Ishikawa (cell line): ENCODE measurements around the gene MARCHF3.

Experiments used
- TAF1 ChIP-seq: IDR thresholded peaks from 2 replicates; pipeline ENCODE4 v1.6.1; 2012; ENCODE audit warnings: low read depth, mild to moderate bottlenecking
- TF ChIP-seq, protein P1 (sequence below): IDR thresholded peaks from 2 replicates; pipeline ENCODE4 v1.6.1; 2012
- TF ChIP-seq, protein P2 (sequence below): IDR thresholded peaks from 2 replicates; pipeline ENCODE4 v1.6.1; 2012; ENCODE audit warnings: low read depth, mild to moderate bottlenecking

- TF ChIP-seq, protein P1, sequence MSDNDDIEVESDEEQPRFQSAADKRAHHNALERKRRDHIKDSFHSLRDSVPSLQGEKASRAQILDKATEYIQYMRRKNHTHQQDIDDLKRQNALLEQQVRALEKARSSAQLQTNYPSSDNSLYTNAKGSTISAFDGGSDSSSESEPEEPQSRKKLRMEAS: no peak
- TF ChIP-seq, protein P2, sequence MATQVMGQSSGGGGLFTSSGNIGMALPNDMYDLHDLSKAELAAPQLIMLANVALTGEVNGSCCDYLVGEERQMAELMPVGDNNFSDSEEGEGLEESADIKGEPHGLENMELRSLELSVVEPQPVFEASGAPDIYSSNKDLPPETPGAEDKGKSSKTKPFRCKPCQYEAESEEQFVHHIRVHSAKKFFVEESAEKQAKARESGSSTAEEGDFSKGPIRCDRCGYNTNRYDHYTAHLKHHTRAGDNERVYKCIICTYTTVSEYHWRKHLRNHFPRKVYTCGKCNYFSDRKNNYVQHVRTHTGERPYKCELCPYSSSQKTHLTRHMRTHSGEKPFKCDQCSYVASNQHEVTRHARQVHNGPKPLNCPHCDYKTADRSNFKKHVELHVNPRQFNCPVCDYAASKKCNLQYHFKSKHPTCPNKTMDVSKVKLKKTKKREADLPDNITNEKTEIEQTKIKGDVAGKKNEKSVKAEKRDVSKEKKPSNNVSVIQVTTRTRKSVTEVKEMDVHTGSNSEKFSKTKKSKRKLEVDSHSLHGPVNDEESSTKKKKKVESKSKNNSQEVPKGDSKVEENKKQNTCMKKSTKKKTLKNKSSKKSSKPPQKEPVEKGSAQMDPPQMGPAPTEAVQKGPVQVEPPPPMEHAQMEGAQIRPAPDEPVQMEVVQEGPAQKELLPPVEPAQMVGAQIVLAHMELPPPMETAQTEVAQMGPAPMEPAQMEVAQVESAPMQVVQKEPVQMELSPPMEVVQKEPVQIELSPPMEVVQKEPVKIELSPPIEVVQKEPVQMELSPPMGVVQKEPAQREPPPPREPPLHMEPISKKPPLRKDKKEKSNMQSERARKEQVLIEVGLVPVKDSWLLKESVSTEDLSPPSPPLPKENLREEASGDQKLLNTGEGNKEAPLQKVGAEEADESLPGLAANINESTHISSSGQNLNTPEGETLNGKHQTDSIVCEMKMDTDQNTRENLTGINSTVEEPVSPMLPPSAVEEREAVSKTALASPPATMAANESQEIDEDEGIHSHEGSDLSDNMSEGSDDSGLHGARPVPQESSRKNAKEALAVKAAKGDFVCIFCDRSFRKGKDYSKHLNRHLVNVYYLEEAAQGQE: no peak
- no peak for TF ChIP-seq TAF1
Measured at GRCh38 chr5:127031863-127032232, 1.5 kb upstream of the MARCHF3 start.
